22Rv1 (cell line): ENCODE data around the gene ATP2C1.

ENCODE experiments used
- H3K27ac ChIP-seq: fragments of 450-650 bp; 2 replicates; pipeline ENCODE4 v1.5.1; 2017
- ZFX ChIP-seq: fragments of 450-650 bp; IDR thresholded peaks from 2 replicates; pipeline ENCODE4 v1.6.1; 2017; ENCODE audit warnings: antibody characterized with exemption, borderline replicate concordance
- TF ChIP-seq, protein P1 (sequence below): fragments of 450-650 bp; IDR thresholded peaks from 2 replicates; pipeline ENCODE4 v1.5.1; 2017; ENCODE audit warnings: mild to moderate bottlenecking

The ATP2C1 gene

DNA sequence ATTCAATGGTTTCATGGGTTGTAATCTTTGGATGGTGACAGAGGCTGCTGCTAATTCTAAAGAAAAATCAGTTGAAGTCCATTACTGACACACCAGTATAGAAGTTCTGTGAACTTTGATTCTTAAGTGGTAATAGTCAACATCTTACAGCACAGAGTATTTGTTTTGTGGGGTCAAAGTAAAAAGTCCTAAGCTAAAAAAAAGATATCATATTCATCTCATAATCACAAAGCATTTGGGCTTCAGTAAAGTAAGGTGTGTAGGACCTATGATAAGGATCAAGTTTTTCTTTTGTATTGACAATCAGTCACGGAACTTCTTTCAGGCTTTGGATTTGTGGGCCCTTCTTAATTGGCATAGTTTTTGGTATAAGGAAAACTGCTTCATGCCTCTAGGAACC lies 131.7 kb downstream of the ATP2C1 start:
- TF ChIP-seq ZFX, result no peak
- TF ChIP-seq, protein P1, sequence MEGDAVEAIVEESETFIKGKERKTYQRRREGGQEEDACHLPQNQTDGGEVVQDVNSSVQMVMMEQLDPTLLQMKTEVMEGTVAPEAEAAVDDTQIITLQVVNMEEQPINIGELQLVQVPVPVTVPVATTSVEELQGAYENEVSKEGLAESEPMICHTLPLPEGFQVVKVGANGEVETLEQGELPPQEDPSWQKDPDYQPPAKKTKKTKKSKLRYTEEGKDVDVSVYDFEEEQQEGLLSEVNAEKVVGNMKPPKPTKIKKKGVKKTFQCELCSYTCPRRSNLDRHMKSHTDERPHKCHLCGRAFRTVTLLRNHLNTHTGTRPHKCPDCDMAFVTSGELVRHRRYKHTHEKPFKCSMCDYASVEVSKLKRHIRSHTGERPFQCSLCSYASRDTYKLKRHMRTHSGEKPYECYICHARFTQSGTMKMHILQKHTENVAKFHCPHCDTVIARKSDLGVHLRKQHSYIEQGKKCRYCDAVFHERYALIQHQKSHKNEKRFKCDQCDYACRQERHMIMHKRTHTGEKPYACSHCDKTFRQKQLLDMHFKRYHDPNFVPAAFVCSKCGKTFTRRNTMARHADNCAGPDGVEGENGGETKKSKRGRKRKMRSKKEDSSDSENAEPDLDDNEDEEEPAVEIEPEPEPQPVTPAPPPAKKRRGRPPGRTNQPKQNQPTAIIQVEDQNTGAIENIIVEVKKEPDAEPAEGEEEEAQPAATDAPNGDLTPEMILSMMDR, result no peak
- H3K27ac ChIP-seq, result peak overlapping the region; percentile 95

DNA sequence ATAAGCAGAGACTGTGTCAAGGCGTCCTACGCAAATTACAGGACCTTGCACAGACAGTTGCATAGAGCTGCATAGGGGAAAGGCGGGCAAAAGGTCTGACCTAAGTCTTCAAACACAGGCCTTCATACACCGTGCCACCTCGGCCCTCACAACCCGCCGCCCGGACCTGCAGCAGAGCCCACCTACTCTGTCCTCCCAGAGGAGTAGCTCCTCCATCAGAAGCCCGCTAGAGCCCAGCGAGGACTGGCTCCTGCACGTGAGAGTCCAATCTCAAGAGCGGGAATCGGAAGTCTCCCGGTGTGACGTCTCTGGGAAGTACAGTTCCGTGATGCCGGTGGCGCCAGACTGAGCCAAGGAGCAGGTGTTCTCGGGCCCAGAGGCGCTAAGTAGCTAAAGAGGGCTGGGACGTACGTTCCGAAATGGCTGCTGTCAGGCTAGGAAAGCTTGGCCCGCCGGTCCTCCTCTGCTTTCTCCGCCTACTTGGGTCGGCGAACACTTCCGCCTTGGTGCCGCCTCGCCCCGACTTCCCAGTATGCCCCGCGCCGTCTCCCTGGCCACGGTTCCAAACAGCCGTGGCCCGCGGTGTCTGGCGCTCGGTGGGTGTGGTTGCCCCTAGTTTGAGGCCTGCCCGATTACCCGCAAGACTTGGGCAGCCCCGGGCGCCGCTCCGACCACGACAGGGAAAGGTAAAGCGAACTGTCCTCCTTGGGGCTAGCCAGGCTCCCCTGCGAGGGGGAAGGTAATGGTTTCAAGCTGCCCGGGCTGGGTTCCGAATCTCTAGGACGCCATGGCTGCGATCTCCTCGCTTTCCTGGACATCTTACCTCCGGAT lies 132.7 kb downstream of the ATP2C1 start, which contains the start of the genes ASTE1 and NEK11:
Gene ASTE1 (minus strand): TSS at position 505 of the 831 bp plus-strand sequence. CDS start 1,519 bp downstream, outside the sequence.
Gene NEK11 (plus strand): TSS at position 557 of the 831 bp plus-strand sequence. CDS start 2,832 bp downstream, outside the sequence.
- TF ChIP-seq, protein P1, result no peak
- TF ChIP-seq ZFX, result no peak
- peak within 1 kb of the TSS; percentile 95 for H3K27ac ChIP-seq

DNA sequence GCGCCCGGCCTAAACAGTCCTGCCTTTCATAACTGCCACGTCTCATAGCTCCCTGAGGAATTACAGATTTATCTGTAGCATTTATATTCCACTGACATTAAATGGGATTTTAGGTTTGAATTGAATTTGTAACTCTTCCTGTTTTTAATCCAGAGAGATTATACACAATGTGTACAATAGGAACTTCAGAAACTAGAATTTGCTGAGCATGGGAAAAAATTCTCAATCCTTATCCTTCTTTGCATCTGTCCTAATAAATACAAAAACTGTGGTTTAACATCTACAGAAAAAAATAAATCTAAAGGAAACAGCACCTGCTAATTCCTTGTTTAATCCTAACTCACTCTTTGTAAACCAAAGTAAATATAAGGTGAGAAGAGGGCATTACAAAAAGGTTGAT lies 135.0 kb downstream of the ATP2C1 start:
- H3K27ac ChIP-seq, result no peak overlapping the region
- no peak for TF ChIP-seq ZFX
- TF ChIP-seq, protein P1, result no peak

GRCh38 chr3:131031660-131032059 lies 137.8 kb downstream of the ATP2C1 start:
- TF ChIP-seq ZFX, result no peak
- TF ChIP-seq, protein P1, result no peak
- H3K27ac ChIP-seq, result no peak overlapping the region

DNA sequence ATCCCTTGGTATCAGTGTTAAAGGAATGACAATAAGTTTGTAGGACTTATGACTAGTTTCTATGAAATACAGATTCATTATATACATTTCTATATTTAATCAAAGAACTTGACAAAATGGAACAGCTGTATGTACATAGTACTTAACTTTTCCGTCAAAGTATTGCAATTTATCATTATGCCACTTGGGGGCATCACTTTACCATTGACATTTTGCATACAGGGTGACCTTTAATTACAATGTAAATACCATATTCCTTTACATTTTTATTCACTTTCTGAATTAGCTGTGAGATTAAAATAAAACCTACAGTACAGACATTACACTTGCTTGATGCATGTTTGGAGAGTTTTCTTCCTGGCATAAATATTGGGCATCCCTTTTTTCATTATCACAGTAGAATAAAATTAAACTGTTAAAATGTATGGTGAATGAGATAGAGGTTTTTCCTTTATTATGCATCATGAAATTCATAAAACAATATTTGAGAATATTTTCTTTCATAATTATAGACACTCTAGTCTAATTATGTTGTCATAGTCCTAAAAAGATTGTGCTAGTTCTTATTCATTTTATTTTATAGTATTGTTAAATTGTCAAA lies 139.7 kb downstream of the ATP2C1 start:
- TF ChIP-seq ZFX, result no peak
- TF ChIP-seq, protein P1, result peak; percentile 82
- H3K27ac ChIP-seq, result no peak overlapping the region

- no peak overlapping the region for H3K27ac ChIP-seq
- TF ChIP-seq ZFX, result no peak
- TF ChIP-seq, protein P1, result no peak
Measured at GRCh38 chr3:131036200-131036816, 142.4 kb downstream of the ATP2C1 start.
